ENCODE results near the gene CNTNAP4.

The CNTNAP4 gene

GRCh38 chr16:76360404-76360803 is 83.2 kb downstream of the CNTNAP4 start:
- H3K79me1 ChIP-seq (replicated peaks; ENCODE audit: low read length, poor library complexity, severe bottlenecking), result no peaks in the 10 kb centered on the region
- no peak overlapping the region for H3K4me3 ChIP-seq (ENCODE audit: insufficient read depth in 1 of 2, low read depth in 1 of 2, low read length in 2 of 2)
- no peak overlapping the region for H2BK5ac ChIP-seq (ENCODE audit: low read depth, low read length, poor library complexity, severe bottlenecking)
- H2AFZ ChIP-seq (ENCODE audit: low read depth, low read length), result no peak overlapping the region
- WGBS, result no CpG with 5 or more reads among the region's 1 CpG
- H2AK5ac ChIP-seq (ENCODE audit: low read length, severe bottlenecking), result no peak overlapping the region
- no peak overlapping the region for H2BK12ac ChIP-seq (ENCODE audit: low read length in 2 of 2)
- no peaks in the 10 kb centered on the region for H3K4me1 ChIP-seq (ENCODE audit: control insufficient read depth, insufficient read depth, low read depth, low read length)
- H3K14ac ChIP-seq (ENCODE audit: low read length in 2 of 2), result no peak overlapping the region
- no peak overlapping the region for H4K91ac ChIP-seq (ENCODE audit: low read length)
- H3K36me3 ChIP-seq (ENCODE audit: control insufficient read depth in 1 of 2, insufficient read depth in 2 of 2, low read depth in 1 of 2, low read length in 2 of 2), result no peaks in the 10 kb centered on the region
- no peak overlapping the region for H2BK15ac ChIP-seq (ENCODE audit: low read depth, poor library complexity, severe bottlenecking)
- H3K9me3 ChIP-seq (ENCODE audit: control insufficient read depth, low read length), result peaks cover 2% of the 10 kb centered on the region
- no peak overlapping the region for H3K18ac ChIP-seq (ENCODE audit: low read depth in 1 of 2, low read length in 2 of 2)
- no peak overlapping the region for H2BK120ac ChIP-seq (ENCODE audit: low read depth, low read length)
- no peak overlapping the region for H4K8ac ChIP-seq (ENCODE audit: low read length)
- no peak overlapping the region for H3K9ac ChIP-seq (ENCODE audit: low read length)
- H3K4me2 ChIP-seq (ENCODE audit: low read length, poor library complexity, severe bottlenecking), result no peak overlapping the region
- no peak for DNase-seq
- no peak overlapping the region for H3K27ac ChIP-seq (ENCODE audit: low read length, poor library complexity, severe bottlenecking)
- H3K4ac ChIP-seq (ENCODE audit: low read depth in 1 of 2, low read length in 2 of 2), result no peak overlapping the region
- no peak overlapping the region for H3K23ac ChIP-seq (ENCODE audit: low read length in 2 of 2)
- H3K27me3 ChIP-seq (ENCODE audit: control insufficient read depth in 1 of 2, insufficient read depth in 1 of 2, low read length in 2 of 2), result no peaks in the 10 kb centered on the region

- no peaks in the 10 kb centered on the region for H3K79me1 ChIP-seq (replicated peaks; ENCODE audit: low read length, poor library complexity, severe bottlenecking)
- no peak overlapping the region for H3K4me3 ChIP-seq (ENCODE audit: insufficient read depth in 1 of 2, low read depth in 1 of 2, low read length in 2 of 2)
- H2AFZ ChIP-seq (ENCODE audit: low read depth, low read length), result peak overlapping the region; percentile 82
- no peak overlapping the region for H2AK5ac ChIP-seq (ENCODE audit: low read length, severe bottlenecking)
- no peak overlapping the region for H3K9ac ChIP-seq (ENCODE audit: low read length)
- H2BK120ac ChIP-seq (ENCODE audit: low read depth, low read length), result no peak overlapping the region
- H2BK5ac ChIP-seq (ENCODE audit: low read depth, low read length, poor library complexity, severe bottlenecking), result no peak overlapping the region
- no peaks in the 10 kb centered on the region for H3K27me3 ChIP-seq (ENCODE audit: control insufficient read depth in 1 of 2, insufficient read depth in 1 of 2, low read length in 2 of 2)
- DNase-seq, result no peak
- H3K4ac ChIP-seq (ENCODE audit: low read depth in 1 of 2, low read length in 2 of 2), result no peak overlapping the region
- 54% methylated on average over 4 of the region's 4 CpGs for WGBS
- H3K4me1 ChIP-seq (ENCODE audit: control insufficient read depth, insufficient read depth, low read depth, low read length), result no peaks in the 10 kb centered on the region
- no peak overlapping the region for H3K14ac ChIP-seq (ENCODE audit: low read length in 2 of 2)
- H4K8ac ChIP-seq (ENCODE audit: low read length), result no peak overlapping the region
- H3K36me3 ChIP-seq (ENCODE audit: control insufficient read depth in 1 of 2, insufficient read depth in 2 of 2, low read depth in 1 of 2, low read length in 2 of 2), result no peaks in the 10 kb centered on the region
- H3K4me2 ChIP-seq (ENCODE audit: low read length, poor library complexity, severe bottlenecking), result no peak overlapping the region
- H3K27ac ChIP-seq (ENCODE audit: low read length, poor library complexity, severe bottlenecking), result no peak overlapping the region
- H3K18ac ChIP-seq (ENCODE audit: low read depth in 1 of 2, low read length in 2 of 2), result peak overlapping the region in 1 of 2 experiments; percentile 24
- no peak overlapping the region for H4K91ac ChIP-seq (ENCODE audit: low read length)
- no peaks in the 10 kb centered on the region for H3K9me3 ChIP-seq (ENCODE audit: control insufficient read depth, low read length)
- H2BK12ac ChIP-seq (ENCODE audit: low read length in 2 of 2), result no peak overlapping the region
- H3K23ac ChIP-seq (ENCODE audit: low read length in 2 of 2), result no peak overlapping the region
- no peak overlapping the region for H2BK15ac ChIP-seq (ENCODE audit: low read depth, poor library complexity, severe bottlenecking)
These were observed 93.1 kb downstream of the CNTNAP4 start for GRCh38 chr16:76370344-76370743.

GRCh38 chr16:76371441-76371840 is 94.2 kb downstream of the CNTNAP4 start:
- H2BK12ac ChIP-seq (ENCODE audit: low read length in 2 of 2), result no peak overlapping the region
- H3K4me2 ChIP-seq (ENCODE audit: low read length, poor library complexity, severe bottlenecking), result no peak overlapping the region
- WGBS, result 96% methylated on average over 3 of the region's 3 CpGs

GRCh38 chr16:76373998-76374397 is 96.8 kb downstream of the CNTNAP4 start:
- Histone ChIP-seq H3K18ac (ENCODE audit: low read depth in 1 of 2, low read length in 2 of 2) (no peak overlapping the region), H3K36me3 (ENCODE audit: control insufficient read depth in 1 of 2, insufficient read depth in 2 of 2, low read depth in 1 of 2, low read length in 2 of 2) (no peaks in the 10 kb centered on the region), H2AFZ (ENCODE audit: low read depth, low read length) (no peak overlapping the region), H3K9ac (ENCODE audit: low read length) (no peak overlapping the region), H3K14ac (ENCODE audit: low read length in 2 of 2) (no peak overlapping the region), H2BK15ac (ENCODE audit: low read depth, poor library complexity, severe bottlenecking) (no peak overlapping the region), H2BK120ac (ENCODE audit: low read depth, low read length) (no peak overlapping the region), H3K4me3 (ENCODE audit: insufficient read depth in 1 of 2, low read depth in 1 of 2, low read length in 2 of 2) (no peak overlapping the region), H2BK12ac (ENCODE audit: low read length in 2 of 2) (no peak overlapping the region), H3K4me2 (ENCODE audit: low read length, poor library complexity, severe bottlenecking) (no peak overlapping the region), H2AK5ac (ENCODE audit: low read length, severe bottlenecking) (no peak overlapping the region), H4K8ac (ENCODE audit: low read length) (no peak overlapping the region), H3K4me1 (ENCODE audit: control insufficient read depth, insufficient read depth, low read depth, low read length) (no peaks in the 10 kb centered on the region), H3K27ac (ENCODE audit: low read length, poor library complexity, severe bottlenecking) (no peak overlapping the region), H3K79me1 (replicated peaks; ENCODE audit: low read length, poor library complexity, severe bottlenecking) (no peaks in the 10 kb centered on the region), H3K23ac (ENCODE audit: low read length in 2 of 2) (no peak overlapping the region), H3K9me3 (ENCODE audit: control insufficient read depth, low read length) (no peaks in the 10 kb centered on the region), H3K4ac (ENCODE audit: low read depth in 1 of 2, low read length in 2 of 2) (no peak overlapping the region), H4K91ac (ENCODE audit: low read length) (no peak overlapping the region), H2BK5ac (ENCODE audit: low read depth, low read length, poor library complexity, severe bottlenecking) (no peak overlapping the region), H3K27me3 (ENCODE audit: control insufficient read depth in 1 of 2, insufficient read depth in 1 of 2, low read length in 2 of 2) (no peaks in the 10 kb centered on the region)
- WGBS, result 100% methylated on average over 1 of the region's 4 CpGs
- DNase-seq, result no peak

More at GRCh38 chr16:76371441-76371840, 94.2 kb downstream of the CNTNAP4 start:
- Histone ChIP-seq H4K8ac (ENCODE audit: low read length) (no peak overlapping the region), H2AFZ (ENCODE audit: low read depth, low read length) (no peak overlapping the region), H2AK5ac (ENCODE audit: low read length, severe bottlenecking) (no peak overlapping the region), H3K27ac (ENCODE audit: low read length, poor library complexity, severe bottlenecking) (no peak overlapping the region), H3K36me3 (ENCODE audit: control insufficient read depth in 1 of 2, insufficient read depth in 2 of 2, low read depth in 1 of 2, low read length in 2 of 2) (no peaks in the 10 kb centered on the region), H3K4me1 (ENCODE audit: control insufficient read depth, insufficient read depth, low read depth, low read length) (no peaks in the 10 kb centered on the region), H2BK15ac (ENCODE audit: low read depth, poor library complexity, severe bottlenecking) (no peak overlapping the region), H3K9me3 (ENCODE audit: control insufficient read depth, low read length) (no peaks in the 10 kb centered on the region), H2BK5ac (ENCODE audit: low read depth, low read length, poor library complexity, severe bottlenecking) (no peak overlapping the region), H3K23ac (ENCODE audit: low read length in 2 of 2) (no peak overlapping the region), H3K4me3 (ENCODE audit: insufficient read depth in 1 of 2, low read depth in 1 of 2, low read length in 2 of 2) (no peak overlapping the region), H3K4ac (ENCODE audit: low read depth in 1 of 2, low read length in 2 of 2) (no peak overlapping the region), H3K27me3 (ENCODE audit: control insufficient read depth in 1 of 2, insufficient read depth in 1 of 2, low read length in 2 of 2) (no peaks in the 10 kb centered on the region), H3K18ac (ENCODE audit: low read depth in 1 of 2, low read length in 2 of 2) (peak overlapping the region in 1 of 2 experiments; percentile 8), H3K9ac (ENCODE audit: low read length) (no peak overlapping the region), H2BK120ac (ENCODE audit: low read depth, low read length) (no peak overlapping the region), H3K14ac (ENCODE audit: low read length in 2 of 2) (no peak overlapping the region), H3K79me1 (replicated peaks; ENCODE audit: low read length, poor library complexity, severe bottlenecking) (no peaks in the 10 kb centered on the region), H4K91ac (ENCODE audit: low read length) (no peak overlapping the region)
- DNase-seq, result no peak

Data from mesenchymal stem cell (in vitro differentiated cells and primary cell).